ENCODE data around the gene DLX6.

DNA sequence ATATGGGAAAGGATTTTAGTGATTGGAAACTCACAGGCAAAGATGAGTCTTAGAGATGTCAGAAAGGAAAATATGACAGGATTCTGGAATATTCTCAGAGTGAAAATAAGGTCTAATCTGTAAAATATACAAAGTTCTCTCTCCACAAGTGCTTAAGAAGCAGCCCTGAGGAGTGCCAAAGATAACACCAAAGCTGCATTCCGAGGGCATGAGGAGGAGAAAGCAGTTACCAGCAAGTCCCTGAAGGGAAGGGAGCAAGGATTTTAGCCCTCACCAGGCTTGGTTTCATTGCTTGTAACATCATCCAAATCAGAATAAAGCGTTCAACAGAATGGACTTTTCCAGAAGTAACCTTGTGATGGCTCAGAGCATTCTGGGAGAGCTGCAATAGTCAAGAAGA is 31.4 kb upstream of the DLX6 start:
- TF ChIP-seq, protein P1, sequence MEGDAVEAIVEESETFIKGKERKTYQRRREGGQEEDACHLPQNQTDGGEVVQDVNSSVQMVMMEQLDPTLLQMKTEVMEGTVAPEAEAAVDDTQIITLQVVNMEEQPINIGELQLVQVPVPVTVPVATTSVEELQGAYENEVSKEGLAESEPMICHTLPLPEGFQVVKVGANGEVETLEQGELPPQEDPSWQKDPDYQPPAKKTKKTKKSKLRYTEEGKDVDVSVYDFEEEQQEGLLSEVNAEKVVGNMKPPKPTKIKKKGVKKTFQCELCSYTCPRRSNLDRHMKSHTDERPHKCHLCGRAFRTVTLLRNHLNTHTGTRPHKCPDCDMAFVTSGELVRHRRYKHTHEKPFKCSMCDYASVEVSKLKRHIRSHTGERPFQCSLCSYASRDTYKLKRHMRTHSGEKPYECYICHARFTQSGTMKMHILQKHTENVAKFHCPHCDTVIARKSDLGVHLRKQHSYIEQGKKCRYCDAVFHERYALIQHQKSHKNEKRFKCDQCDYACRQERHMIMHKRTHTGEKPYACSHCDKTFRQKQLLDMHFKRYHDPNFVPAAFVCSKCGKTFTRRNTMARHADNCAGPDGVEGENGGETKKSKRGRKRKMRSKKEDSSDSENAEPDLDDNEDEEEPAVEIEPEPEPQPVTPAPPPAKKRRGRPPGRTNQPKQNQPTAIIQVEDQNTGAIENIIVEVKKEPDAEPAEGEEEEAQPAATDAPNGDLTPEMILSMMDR (conservative IDR thresholded peaks at IDR 0.05; ENCODE audit: low read length) = no peak
- no peak for TF ChIP-seq EZH2phosphoT487 (IDR thresholded peaks at IDR 0.05; ENCODE audit: borderline replicate concordance, low read depth, low read length)
